ENCODE results near the gene MVB12B. TPM values are rescaled to one million over a fixed set of nuclear protein-coding genes. Genes with fewer than 3 reads are reported as not detected.

The MVB12B gene
- polyA plus RNA-seq, 3 donors: 1.9 to 6.2 (median 4.7) TPM

- no peak overlapping the region for H3K27ac ChIP-seq (ENCODE audit: low read depth, low read length)
- 70 to 90% (median 79%) methylated on average over 6 to 8 of the region's 8 CpGs for WGBS, 3 donors
Measured at GRCh38 chr9:126498331-126498730, 171.7 kb downstream of the MVB12B start.

GRCh38 chr9:126499005-126499910, 172.6 kb downstream of the MVB12B start:
- no peak overlapping the region for H3K27ac ChIP-seq (ENCODE audit: low read depth, low read length)

GRCh38 chr9:126499911-126500599, 173.4 kb downstream of the MVB12B start:
- H3K27ac ChIP-seq (ENCODE audit: low read depth, low read length): no peak overlapping the region
- WGBS, 3 donors: 37 to 50% (median 46%) methylated on average over 19 to 20 of the region's 20 CpGs

More at GRCh38 chr9:126499005-126499910, 172.6 kb downstream of the MVB12B start:
- 3 to 5% (median 5%) methylated on average over 39 to 46 of the region's 46 CpGs for WGBS, 3 donors

GRCh38 chr9:126500600-126501382, 174.2 kb downstream of the MVB12B start:
- H3K27ac ChIP-seq (ENCODE audit: low read depth, low read length): no peak overlapping the region
- 29 to 35% (median 33%) methylated on average over 34 to 37 of the region's 37 CpGs for WGBS, 3 donors

GRCh38 chr9:126501383-126502331, 175.0 kb downstream of the MVB12B start:
- no peak overlapping the region for H3K27ac ChIP-seq (ENCODE audit: low read depth, low read length)
- WGBS, 3 donors: 89 to 92% (median 91%) methylated on average over 21 to 22 of the region's 22 CpGs

- no peak overlapping the region for H3K27ac ChIP-seq (ENCODE audit: low read depth, low read length)
- 93 to 96% (median 93%) methylated on average over 33 to 34 of the region's 34 CpGs for WGBS, 3 donors
Measured at GRCh38 chr9:126502417-126503332, 176.0 kb downstream of the MVB12B start.

GRCh38 chr9:126503333-126504085, 176.9 kb downstream of the MVB12B start:
- no peak overlapping the region for H3K27ac ChIP-seq (ENCODE audit: low read depth, low read length)
- WGBS, 3 donors: 89 to 95% (median 94%) methylated on average over 27 to 28 of the region's 28 CpGs

- no peak overlapping the region for H3K27ac ChIP-seq (ENCODE audit: low read depth, low read length)
- WGBS, 3 donors: 93 to 94% (median 94%) methylated on average over 24 to 31 of the region's 31 CpGs
Measured at GRCh38 chr9:126504086-126504976, 177.7 kb downstream of the MVB12B start.

GRCh38 chr9:126504977-126505455, 178.4 kb downstream of the MVB12B start:
- no peak overlapping the region for H3K27ac ChIP-seq (ENCODE audit: low read depth, low read length)
- WGBS, 3 donors: 94 to 98% (median 96%) methylated on average over 11 of the region's 11 CpGs

GRCh38 chr9:126505697-126506346, 179.2 kb downstream of the MVB12B start:
- H3K27ac ChIP-seq (ENCODE audit: low read depth, low read length): no peak overlapping the region
- WGBS, 3 donors: 63 to 86% (median 85%) methylated on average over 11 of the region's 11 CpGs

- 85 to 87% (median 87%) methylated on average over 27 of the region's 27 CpGs for WGBS, 3 donors
- H3K27ac ChIP-seq (ENCODE audit: low read depth, low read length): no peak overlapping the region
Measured at GRCh38 chr9:126506361-126507317, 180.0 kb downstream of the MVB12B start.

GRCh38 chr9:126507318-126508109, 180.9 kb downstream of the MVB12B start:
- 74 to 81% (median 75%) methylated on average over 25 to 26 of the region's 26 CpGs for WGBS, 3 donors
- H3K27ac ChIP-seq (ENCODE audit: low read depth, low read length): no peak overlapping the region

- WGBS, 3 donors: 55 to 85% (median 78%) methylated on average over 12 of the region's 12 CpGs
- no peak overlapping the region for H3K27ac ChIP-seq (ENCODE audit: low read depth, low read length)
Measured at GRCh38 chr9:126508171-126508591, 181.6 kb downstream of the MVB12B start.

Measured in adipose tissue (tissue), 3 donors.